Chondrocyte (in vitro differentiated cells): ENCODE results near the gene RAVER1. TPM values are rescaled to one million over a fixed set of nuclear protein-coding genes. Genes with fewer than 3 reads are reported as not detected.

ENCODE experiments used
- DNase-seq: peaks from one replicate; pipeline ENCODE4 v3.0.0; 2021; ENCODE audit warnings: mixed read lengths, low spot score
- H3K27ac Mint-ChIP-seq: one replicate; pipeline ENCODE4 v1.8.0; 2021; ENCODE audit warnings: mild to moderate bottlenecking, moderate library complexity, mixed read lengths; ENCODE audit not compliant: unreplicated experiment
- H3K27me3 Mint-ChIP-seq: 2 replicates; pipeline ENCODE4 v1.8.0; 2021; ENCODE audit warnings: low read depth, mixed read lengths
- H3K36me3 Mint-ChIP-seq: 2 replicates; pipeline ENCODE4 v1.8.0; 2021; ENCODE audit warnings: low read depth, mixed read lengths
- H3K4me1 Mint-ChIP-seq: 2 replicates; pipeline ENCODE4 v1.8.0; 2021; ENCODE audit warnings: low read depth, mild to moderate bottlenecking, mixed read lengths
- H3K4me3 Mint-ChIP-seq: one replicate; pipeline ENCODE4 v1.8.0; 2021; ENCODE audit warnings: mild to moderate bottlenecking, moderate library complexity, mixed read lengths; ENCODE audit not compliant: unreplicated experiment
- H3K9me3 Mint-ChIP-seq: 2 replicates; pipeline ENCODE4 v1.8.0; 2021; ENCODE audit warnings: low read depth, mixed read lengths
- CTCF ChIP-seq: fragments of 200-600 bp; sonication (generic); IDR thresholded peaks from 2 replicates; pipeline ENCODE4 v1.5.0; 2021; ENCODE audit warnings: antibody characterized with exemption, mild to moderate bottlenecking, moderate library complexity
- total RNA-seq: library from RNA; stranded (reverse); gene quantifications from 3 replicates; pipeline ENCODE4 v1.2.1, GENCODE V29; 2021

The RAVER1 gene
- total RNA-seq, 1 donor from 2014 or later = 32.3 TPM

GRCh38 chr19:10290357-10290875 lies 42.9 kb downstream of the RAVER1 start:
- Mint-ChIP-seq H3K9me3 (no peaks in the 10 kb centered on the region), H3K27me3 (peaks cover 51% of the 10 kb centered on the region)
- no peak for TF ChIP-seq CTCF

GRCh38 chr19:10289836-10290356 lies 43.4 kb downstream of the RAVER1 start, which contains the start of gene ICAM5:
Gene ICAM5, plus strand, starts transcription at chr19:10289952. Its CDS starts 92 bp downstream, at chr19:10290044.
- H3K27me3 Mint-ChIP-seq = peaks cover 48% of the 10 kb centered on the region
- peaks cover 9% of the 10 kb centered on the region for H3K36me3 Mint-ChIP-seq
- H3K4me1 Mint-ChIP-seq = peaks cover 46% of the 10 kb centered on the region
- no peaks in the 10 kb centered on the region for H3K9me3 Mint-ChIP-seq
- peak within 1 kb of the TSS; percentile 83 for H3K4me3 Mint-ChIP-seq
- no peak for DNase-seq
- TF ChIP-seq CTCF = no peak
- peak within 1 kb of the TSS; percentile 68 for H3K27ac Mint-ChIP-seq

More at GRCh38 chr19:10290357-10290875, 42.9 kb downstream of the RAVER1 start:
- peak overlapping the region; percentile 83 for H3K4me3 Mint-ChIP-seq
- peaks cover 5% of the 10 kb centered on the region for H3K36me3 Mint-ChIP-seq
- H3K4me1 Mint-ChIP-seq = peaks cover 47% of the 10 kb centered on the region
- no peak for DNase-seq
- peak overlapping the region; percentile 68 for H3K27ac Mint-ChIP-seq

- H3K36me3 Mint-ChIP-seq = peaks cover 8% of the 10 kb centered on the region
- peaks cover 42% of the 10 kb centered on the region for H3K27me3 Mint-ChIP-seq
- H3K4me1 Mint-ChIP-seq = peaks cover 46% of the 10 kb centered on the region
- peak; percentile 50 for TF ChIP-seq CTCF
- DNase-seq = no peak
- peak overlapping the region; percentile 83 for H3K4me3 Mint-ChIP-seq
- peak overlapping the region; percentile 57 for H3K27ac Mint-ChIP-seq
- no peaks in the 10 kb centered on the region for H3K9me3 Mint-ChIP-seq
Measured at GRCh38 chr19:10289167-10289835, 44.0 kb downstream of the RAVER1 start.

GRCh38 chr19:10288662-10289166 lies 44.6 kb downstream of the RAVER1 start:
- H3K9me3 Mint-ChIP-seq = no peaks in the 10 kb centered on the region
- peak overlapping the region; percentile 57 for H3K27ac Mint-ChIP-seq
- H3K4me3 Mint-ChIP-seq = peak overlapping the region; percentile 83
- H3K4me1 Mint-ChIP-seq = peaks cover 46% of the 10 kb centered on the region
- peaks cover 42% of the 10 kb centered on the region for H3K27me3 Mint-ChIP-seq
- DNase-seq = no peak
- H3K36me3 Mint-ChIP-seq = peaks cover 8% of the 10 kb centered on the region
- TF ChIP-seq CTCF = no peak
